PC-9 (cell line): Measurements from ENCODE around the gene DIP2C.

Experiments used
- CTCF ChIP-seq: fragments of 200-600 bp; sonication (generic); conservative IDR thresholded peaks from 2 replicates; pipeline ENCODE4 v1.6.1; 2017; ENCODE audit warnings: mixed run types, antibody characterized with exemption, mild to moderate bottlenecking, moderate library complexity
- EZH2 ChIP-seq: fragments of 200-600 bp; sonication (generic); IDR thresholded peaks from 2 replicates; pipeline ENCODE4 v1.8.0; 2017; ENCODE audit warnings: antibody characterized with exemption, low read depth

- TF ChIP-seq CTCF (no peak), EZH2 (no peak)
These were observed 406.4 kb downstream of the DIP2C start for GRCh38 chr10:283140-283479.
